Measurements from ENCODE around the gene KRT3. TPM values are rescaled to one million over a fixed set of nuclear protein-coding genes. Genes with fewer than 3 reads are reported as not detected.

KRT3 gene
- total and polyA plus RNA-seq, 9 of the 15 experiments (the other 6 are each of a cell fraction or from before 2014, with no cell fraction given): not detected

DNA sequence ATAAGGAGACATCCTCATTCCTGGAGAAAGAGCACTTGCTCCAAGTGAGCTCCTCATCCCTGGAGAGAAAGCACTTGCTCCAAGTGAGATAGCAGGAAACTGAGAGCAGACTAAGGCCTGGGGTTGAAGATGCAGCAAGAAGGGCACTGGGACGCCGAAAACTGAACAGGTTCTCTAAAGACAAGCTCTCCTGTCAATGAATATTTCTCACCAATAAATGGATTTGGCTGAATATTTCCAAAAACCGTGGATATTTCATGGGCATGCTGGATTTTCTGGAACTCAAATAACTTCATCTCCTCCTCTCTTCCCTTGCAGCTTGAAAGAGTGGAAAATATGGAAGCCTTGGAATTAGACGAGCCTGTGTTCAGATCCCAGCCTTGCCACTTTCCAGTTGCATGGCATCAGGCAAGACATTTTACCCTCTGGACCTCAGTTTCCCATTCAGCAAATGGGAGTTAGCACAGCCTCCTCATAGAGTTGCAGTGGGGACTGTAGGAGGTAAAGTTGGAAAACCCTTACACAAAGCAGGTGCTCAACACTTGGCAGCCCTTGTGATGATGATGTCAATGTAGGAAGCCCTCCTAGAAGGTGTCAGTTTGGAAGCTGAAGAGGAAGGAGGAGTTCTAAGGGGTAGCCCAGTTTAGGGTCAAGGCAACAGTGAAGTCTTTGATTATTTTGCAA is 14.4 kb downstream of the KRT3 start:
- Histone ChIP-seq H4K20me1 (replicated peaks; ENCODE audit: control insufficient read depth, insufficient read depth, low read length) (no peaks in the 10 kb centered on the region; the same call in 1 of the 2 replicates), H3K36me3 (ENCODE audit: control insufficient read depth, insufficient read depth, low read length) (no peaks in the 10 kb centered on the region), H3K9me1 (ENCODE audit: control insufficient read depth, insufficient read depth, low read length) (no peaks in the 10 kb centered on the region), H3K9me3 (replicated peaks; ENCODE audit: control insufficient read depth, insufficient read depth, low read depth, low read length) (no peaks in the 10 kb centered on the region), H3K4me1 (replicated peaks in 1 of 2; ENCODE audit: control insufficient read depth in 2 of 2, insufficient read depth in 2 of 2, low read length in 2 of 2) (no peaks in the 10 kb centered on the region), H3K79me2 (ENCODE audit: control insufficient read depth, insufficient read depth, low read length) (no peaks in the 10 kb centered on the region), H3K4me2 (ENCODE audit: insufficient read depth, low read length) (no peak overlapping the region), H3K4me3 (no peak overlapping the region), H3K27ac (ENCODE audit: extremely low read depth, low read depth, low read length) (no peak overlapping the region), H3K27me3 (ENCODE audit: control insufficient read depth in 2 of 2, insufficient read depth in 2 of 2, low read length in 2 of 2) (peaks cover 28 to 52% of the 10 kb centered on the region in 2 experiments), H2AFZ (ENCODE audit: low read depth, low read length) (no peak overlapping the region), H3K9ac (ENCODE audit: insufficient read depth in 1 of 2, low read depth in 2 of 2, low read length in 2 of 2) (no peak overlapping the region)
- 3% methylated on average over 4 of the region's 4 CpGs for WGBS (ENCODE audit: insufficient coverage, low coverage, missing lambda C conversion rate)
- intact Hi-C loops (cut with micrococcal nuclease) (no loop called here), in situ Hi-C loops (cut with MboI) (no loop called here)
- no peak for DNase-seq (ENCODE audit: extremely low read depth in 1 of 4, low spot score in 3 of 4)
- TF ChIP-seq ZNF551 (CRISPR knock-in tag; IDR thresholded peaks at IDR 0.05): no peak
- no peak for TF ChIP-seq NCOA6 (IDR thresholded peaks at IDR 0.05)
- TF ChIP-seq, protein P1, sequence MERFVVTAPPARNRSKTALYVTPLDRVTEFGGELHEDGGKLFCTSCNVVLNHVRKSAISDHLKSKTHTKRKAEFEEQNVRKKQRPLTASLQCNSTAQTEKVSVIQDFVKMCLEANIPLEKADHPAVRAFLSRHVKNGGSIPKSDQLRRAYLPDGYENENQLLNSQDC (CRISPR knock-in tag; IDR thresholded peaks at IDR 0.05): no peak
- no peak for TF ChIP-seq KLF13 (tag; IDR thresholded peaks at IDR 0.05; ENCODE audit: borderline replicate concordance, low read depth)
- no peak for TF ChIP-seq NFE2L1 (tag; IDR thresholded peaks at IDR 0.05; ENCODE audit: borderline replicate concordance, low read depth)
- no peak for TF ChIP-seq ZNF436 (CRISPR knock-in tag; IDR thresholded peaks at IDR 0.05)
- TF ChIP-seq MCM5 (IDR thresholded peaks at IDR 0.05; ENCODE audit: low read depth): no peak
- no peak for TF ChIP-seq NR2F6 (CRISPR knock-in tag; IDR thresholded peaks at IDR 0.05)
- TF ChIP-seq, protein P2, sequence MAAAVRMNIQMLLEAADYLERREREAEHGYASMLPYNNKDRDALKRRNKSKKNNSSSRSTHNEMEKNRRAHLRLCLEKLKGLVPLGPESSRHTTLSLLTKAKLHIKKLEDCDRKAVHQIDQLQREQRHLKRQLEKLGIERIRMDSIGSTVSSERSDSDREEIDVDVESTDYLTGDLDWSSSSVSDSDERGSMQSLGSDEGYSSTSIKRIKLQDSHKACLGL (CRISPR knock-in tag; IDR thresholded peaks at IDR 0.05; ENCODE audit: borderline replicate concordance, poor library complexity, severe bottlenecking): no peak
- TF ChIP-seq EWSR1 (IDR thresholded peaks at IDR 0.05; ENCODE audit: borderline replicate concordance, low read depth, partially characterized antibody): no peak
- TF ChIP-seq, protein P3, sequence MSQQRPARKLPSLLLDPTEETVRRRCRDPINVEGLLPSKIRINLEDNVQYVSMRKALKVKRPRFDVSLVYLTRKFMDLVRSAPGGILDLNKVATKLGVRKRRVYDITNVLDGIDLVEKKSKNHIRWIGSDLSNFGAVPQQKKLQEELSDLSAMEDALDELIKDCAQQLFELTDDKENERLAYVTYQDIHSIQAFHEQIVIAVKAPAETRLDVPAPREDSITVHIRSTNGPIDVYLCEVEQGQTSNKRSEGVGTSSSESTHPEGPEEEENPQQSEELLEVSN (IDR thresholded peaks at IDR 0.05; ENCODE audit: borderline replicate concordance in 1 of 2, extremely low read depth in 1 of 2, insufficient read depth in 1 of 2, insufficient read length in 1 of 2, low read depth in 1 of 2, low read length in 1 of 2, poor library complexity in 1 of 2, severe bottlenecking in 1 of 2): no peak
- TF ChIP-seq, protein P4, sequence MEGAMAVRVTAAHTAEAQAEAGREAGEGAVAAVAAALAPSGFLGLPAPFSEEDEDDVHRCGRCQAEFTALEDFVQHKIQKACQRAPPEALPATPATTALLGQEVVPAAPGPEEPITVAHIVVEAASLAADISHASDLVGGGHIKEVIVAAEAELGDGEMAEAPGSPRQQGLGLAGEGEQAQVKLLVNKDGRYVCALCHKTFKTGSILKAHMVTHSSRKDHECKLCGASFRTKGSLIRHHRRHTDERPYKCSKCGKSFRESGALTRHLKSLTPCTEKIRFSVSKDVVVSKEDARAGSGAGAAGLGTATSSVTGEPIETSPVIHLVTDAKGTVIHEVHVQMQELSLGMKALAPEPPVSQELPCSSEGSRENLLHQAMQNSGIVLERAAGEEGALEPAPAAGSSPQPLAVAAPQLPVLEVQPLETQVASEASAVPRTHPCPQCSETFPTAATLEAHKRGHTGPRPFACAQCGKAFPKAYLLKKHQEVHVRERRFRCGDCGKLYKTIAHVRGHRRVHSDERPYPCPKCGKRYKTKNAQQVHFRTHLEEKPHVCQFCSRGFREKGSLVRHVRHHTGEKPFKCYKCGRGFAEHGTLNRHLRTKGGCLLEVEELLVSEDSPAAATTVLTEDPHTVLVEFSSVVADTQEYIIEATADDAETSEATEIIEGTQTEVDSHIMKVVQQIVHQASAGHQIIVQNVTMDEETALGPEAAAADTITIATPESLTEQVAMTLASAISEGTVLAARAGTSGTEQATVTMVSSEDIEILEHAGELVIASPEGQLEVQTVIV (CRISPR knock-in tag; IDR thresholded peaks at IDR 0.05; ENCODE audit: borderline replicate concordance): no peak
- no peak for TF ChIP-seq MTA2 (IDR thresholded peaks at IDR 0.05; ENCODE audit: low read depth)
- TF ChIP-seq, protein P5, sequence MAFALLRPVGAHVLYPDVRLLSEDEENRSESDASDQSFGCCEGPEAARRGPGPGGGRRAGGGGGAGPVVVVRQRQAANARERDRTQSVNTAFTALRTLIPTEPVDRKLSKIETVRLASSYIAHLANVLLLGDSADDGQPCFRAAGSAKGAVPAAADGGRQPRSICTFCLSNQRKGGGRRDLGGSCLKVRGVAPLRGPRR (CRISPR knock-in tag; IDR thresholded peaks at IDR 0.05): no peak
- no peak for TF ChIP-seq ZNF668 (CRISPR knock-in tag; IDR thresholded peaks at IDR 0.05)
- no peak for TF ChIP-seq ZNF695 (CRISPR knock-in tag; IDR thresholded peaks at IDR 0.05)
- ChIA-PET CTCF (ENCODE audit: low intra/inter-chr PET ratio) (interaction anchor here (0.5 kb wide), 1 partner anchor 62 kb away, joined by 3 read pairs; no protein-coding TSS in a partner anchor), POLR2A (interaction anchor here (0.7 to 1.6 kb wide), 2 partner anchors 10 to 42 kb away, joined by 3 to 4 read pairs; no protein-coding TSS in a partner anchor)
- no peak for FAIRE-seq
- no peak for ATAC-seq
- BruUV-seq (replicated peaks): no TSS peak
